C1 segment of cervical spinal cord (tissue), 14 donors: ENCODE data around the gene AMFR.

Experiments
- DNase-seq, 14 donors: peaks; one replicate each; lab custom pipeline; 2025; lab: John Stamatoyannopoulos, UW

Gene AMFR

DNA sequence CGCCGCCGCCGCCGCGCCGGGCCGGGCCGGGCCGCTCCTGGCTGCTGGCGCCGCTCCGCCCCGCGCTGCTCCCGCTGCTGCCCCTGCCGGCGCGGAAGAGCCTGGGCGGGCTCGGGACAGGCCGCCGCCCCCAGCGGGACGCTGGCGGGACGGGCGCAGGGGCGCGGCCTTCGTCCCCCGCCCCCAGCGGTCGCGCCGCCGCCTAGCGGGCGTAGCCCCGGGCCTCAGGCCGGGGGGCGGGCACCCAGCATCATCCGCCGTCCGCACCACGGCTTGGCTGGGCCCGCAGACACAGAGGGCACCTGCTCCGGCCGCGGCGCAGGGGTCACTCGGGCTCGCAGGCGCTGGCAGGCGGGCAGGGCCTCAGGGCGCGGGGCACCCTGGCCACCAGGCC, at the start of gene AMFR:
AMFR (minus strand) TSS at position 107 of the 394 bp plus-strand sequence. CDS start 218 bp downstream, outside the sequence.
- DNase-seq = peak in 10 of 14 donors; percentile 30 to 83 (median 46)

DNA sequence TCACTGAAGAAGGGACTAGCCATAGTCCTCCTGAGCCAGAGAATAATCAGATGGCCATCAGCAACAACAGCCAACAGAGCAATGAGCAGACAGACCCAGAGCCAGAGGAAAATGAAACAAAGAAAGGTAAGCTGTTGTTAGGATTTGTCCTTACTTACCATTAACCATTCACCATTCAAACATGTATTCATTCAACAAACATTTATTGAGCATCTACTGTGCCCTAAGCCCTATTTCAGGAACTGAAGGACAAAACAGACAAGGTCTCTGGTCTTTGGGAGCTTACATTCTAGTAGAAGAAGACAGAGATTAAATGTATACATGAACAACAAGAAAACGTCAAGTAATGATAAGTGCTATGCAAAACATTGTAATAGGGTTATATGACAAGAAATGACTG, 45.3 kb upstream of the AMFR start:
- DNase-seq = no peak

DNA sequence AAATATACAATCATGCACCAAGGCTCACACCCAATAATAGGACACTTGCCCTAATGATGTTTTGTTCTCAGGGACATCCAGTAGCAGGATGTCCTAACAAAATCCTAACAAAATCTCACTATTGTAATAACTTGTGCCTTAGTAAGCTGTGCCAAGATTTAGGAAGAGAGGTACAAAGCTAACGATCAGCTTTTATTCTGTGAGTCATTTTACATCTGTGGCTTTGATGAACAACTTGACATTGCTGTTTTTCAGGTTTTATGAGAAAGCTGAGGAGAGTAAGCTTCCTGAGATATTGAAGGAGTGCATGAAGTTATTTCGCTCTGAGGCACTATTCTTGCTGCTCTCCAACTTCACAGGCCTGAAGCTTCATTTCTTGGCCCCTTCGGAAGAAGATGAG, 44.9 kb upstream of the AMFR start:
- no peak for DNase-seq

DNA sequence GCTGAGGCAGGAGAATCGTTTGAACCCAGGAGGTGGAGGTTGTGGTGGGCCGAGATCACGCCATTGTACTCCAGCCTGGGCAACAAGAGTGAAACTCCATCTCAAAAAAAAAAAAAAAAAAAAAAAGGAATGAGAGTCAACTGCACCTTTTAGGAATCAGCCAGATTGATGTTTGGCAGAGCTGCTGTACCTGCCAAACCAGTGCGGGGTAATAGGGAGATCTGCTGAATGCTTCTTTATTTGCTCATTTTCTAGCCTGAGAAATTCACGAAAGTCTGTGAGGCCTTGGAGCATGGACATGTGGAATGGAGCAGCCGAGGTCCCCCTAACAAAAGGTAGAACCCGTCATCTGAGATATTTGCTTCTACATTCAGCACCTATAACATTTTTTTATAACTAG, 44.4 kb upstream of the AMFR start:
- no peak for DNase-seq

DNA sequence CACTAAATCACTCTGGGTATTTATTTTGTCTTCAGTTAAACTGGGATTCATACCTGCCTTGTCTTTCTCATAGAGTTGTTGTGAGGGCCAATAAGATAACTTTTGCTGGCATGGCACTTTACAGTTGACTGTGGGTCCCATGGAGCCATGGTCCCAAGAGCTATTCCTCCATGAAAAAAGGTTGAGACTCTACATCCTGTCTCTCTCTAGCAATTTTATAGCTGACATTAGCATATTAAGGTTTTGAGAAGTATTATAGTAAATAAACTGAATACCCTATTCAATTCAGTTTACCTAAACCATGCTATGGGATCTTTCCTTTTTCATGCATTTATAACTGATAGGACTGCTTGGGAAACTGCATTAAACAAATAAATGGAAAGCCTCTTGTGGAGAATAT, 43.5 kb upstream of the AMFR start:
- no peak for DNase-seq

DNA sequence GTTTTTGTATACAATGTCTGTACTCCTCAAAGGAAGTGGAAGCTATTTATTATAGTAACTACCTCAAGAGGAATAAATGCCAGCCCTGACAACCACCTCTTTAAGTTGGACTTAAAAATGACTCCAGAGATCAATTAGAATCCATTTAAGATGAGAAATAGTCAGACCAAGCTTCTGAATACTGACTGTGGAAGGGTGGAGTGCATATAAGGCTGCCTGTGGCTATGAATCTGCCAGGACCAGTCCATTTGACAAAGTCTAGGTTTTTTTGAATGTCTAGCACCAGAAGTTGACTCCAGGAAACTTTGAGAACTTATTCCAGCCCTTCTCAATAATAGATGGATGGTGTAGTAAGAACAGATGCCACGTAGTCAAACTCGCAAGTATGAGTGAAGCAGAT, 41.0 kb upstream of the AMFR start:
- no peak for DNase-seq

DNA sequence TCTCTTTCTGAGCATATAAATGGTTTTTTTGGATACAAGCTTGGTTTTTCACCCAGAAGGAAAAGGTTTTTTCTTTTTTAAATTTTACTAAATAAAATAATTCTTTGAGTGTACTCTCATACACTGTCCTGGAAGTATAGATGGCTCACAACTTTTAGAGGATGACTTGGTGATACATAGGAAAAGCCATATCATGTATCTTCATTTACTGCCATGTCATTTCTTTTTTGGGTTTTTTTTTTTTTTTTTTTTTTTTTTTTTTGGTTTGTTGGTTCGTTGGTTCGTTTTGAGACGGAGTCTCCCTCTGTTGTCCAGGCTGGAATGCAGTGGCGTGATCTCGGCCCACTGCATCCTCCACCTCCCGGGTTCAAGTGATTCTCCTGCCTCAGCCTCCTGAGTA, 37.8 kb upstream of the AMFR start:
- DNase-seq = no peak

DNA sequence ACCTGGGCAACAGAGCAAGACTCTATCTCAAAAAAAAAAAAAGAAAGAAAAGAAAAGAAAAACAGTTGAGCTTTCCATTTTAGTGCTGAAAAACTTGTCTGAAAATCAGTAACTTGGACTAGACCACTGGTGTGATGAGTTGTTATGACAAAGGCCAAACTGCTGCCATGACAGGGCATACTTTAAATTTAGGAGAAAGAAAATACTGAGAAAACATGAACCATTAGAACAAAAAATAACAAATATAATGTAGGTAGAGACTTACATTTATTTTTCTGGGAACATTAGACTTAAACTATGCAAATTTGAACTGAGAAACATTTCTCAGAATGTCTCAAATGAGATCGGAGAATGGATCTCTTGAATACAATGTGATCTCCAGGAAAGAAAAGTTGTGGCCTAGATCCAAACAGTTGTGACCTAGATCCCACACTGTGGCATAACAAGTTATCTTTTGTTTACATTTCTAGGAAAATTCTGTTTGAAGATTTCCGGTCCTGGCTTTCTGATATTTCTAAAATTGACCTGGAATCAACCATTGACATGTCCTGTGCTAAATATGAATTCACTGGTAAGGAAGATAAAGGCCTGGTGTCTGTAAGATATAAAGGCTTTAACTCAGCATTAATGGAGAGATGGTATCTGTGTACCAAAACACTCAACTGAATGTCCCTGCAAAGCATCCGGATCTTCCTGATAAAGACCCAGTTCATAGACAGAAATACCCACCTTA, 36.9 kb upstream of the AMFR start:
- no peak for DNase-seq

DNA sequence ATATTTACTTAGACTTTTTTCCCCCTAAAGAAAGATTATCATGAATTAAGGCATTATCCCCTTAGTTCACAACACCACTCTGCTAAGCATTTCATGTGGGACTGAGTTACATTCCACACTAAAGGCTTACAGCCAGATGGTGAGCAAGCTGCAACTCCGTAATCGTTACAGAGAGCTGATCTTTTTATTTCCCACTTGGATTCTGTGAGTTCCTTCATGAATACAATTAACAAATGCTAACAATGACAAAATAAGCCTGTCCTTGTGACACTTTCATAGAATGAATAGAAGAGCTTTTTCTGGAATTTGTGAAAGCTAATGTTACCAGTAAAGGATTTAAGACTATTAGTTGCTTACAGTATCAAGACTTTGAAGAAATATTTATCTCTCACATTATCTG, 34.8 kb upstream of the AMFR start:
- DNase-seq = peak in 1 of 14 donors; percentile 11

DNA sequence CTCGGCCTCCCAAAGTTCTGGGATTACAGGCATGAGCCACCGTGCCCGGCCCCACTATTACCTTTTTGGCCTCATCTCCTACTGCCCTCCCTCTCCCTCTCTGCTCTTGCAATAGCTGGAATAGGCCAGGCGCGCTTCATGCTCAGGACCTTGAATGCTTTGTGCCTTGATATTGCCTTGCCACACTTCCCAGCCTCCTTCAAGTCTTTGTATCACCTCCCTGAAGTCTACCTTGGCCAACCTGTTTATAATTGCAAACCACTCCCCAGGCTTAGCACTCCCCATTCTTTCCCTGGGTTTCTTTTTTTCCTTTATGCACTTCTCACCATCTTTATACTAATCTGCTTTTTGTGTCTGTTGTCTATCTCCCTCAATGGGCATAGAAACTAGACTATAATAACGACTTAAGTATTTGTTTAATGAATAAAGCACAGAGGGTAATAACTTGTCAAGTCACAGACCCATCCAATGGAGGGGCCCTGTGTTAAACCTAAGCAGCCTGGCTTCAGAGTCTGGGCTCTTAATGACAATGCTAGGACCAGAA, 32.7 kb upstream of the AMFR start:
- DNase-seq = no peak

DNA sequence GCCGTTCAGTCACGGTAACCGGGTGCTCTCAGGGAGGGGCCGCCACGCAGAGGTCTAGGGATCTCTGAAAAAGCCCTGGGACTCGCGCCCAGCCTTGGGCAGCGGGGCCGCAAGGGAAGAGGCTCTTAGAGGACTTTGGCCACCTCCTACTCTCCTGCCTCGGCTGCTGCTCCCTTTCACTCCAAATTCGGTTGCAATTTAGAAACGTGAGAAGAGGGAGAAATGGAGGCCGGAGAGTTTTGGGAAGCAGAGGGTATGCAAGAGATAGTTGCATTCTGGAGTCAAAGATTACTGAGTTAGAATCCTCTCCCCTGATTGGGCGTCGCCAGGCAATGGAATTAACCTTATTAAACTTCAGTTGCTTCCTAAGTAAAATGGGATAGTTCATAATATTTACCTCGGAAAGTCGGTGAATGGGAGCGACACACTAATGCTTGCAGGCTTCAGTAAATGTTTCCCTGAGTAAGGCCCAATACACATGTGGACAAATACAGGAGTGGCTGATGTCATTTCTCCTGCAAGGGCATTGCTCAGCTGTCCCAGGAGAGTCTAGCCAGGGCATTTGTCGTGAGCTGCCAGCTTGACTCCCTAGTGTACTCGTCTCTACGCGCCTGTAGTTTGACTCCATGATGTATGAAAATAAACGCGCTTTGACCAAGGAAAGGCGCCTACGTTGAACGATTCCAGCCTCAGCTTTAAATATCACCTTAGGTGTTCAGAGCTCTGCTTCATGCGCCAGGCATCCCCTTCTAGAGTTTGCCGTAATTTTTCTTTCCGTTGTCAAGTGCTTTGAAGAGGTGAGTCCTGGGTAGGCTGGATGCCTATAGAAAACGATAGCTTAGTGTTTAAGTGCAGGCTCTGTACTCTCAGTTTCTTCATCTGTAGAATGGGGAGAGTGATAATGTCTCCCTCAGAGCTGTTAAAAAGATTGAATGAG, 26.7 kb upstream of the AMFR start:
- peak in 3 of 14 donors; percentile 6 to 51 (median 15) for DNase-seq

DNA sequence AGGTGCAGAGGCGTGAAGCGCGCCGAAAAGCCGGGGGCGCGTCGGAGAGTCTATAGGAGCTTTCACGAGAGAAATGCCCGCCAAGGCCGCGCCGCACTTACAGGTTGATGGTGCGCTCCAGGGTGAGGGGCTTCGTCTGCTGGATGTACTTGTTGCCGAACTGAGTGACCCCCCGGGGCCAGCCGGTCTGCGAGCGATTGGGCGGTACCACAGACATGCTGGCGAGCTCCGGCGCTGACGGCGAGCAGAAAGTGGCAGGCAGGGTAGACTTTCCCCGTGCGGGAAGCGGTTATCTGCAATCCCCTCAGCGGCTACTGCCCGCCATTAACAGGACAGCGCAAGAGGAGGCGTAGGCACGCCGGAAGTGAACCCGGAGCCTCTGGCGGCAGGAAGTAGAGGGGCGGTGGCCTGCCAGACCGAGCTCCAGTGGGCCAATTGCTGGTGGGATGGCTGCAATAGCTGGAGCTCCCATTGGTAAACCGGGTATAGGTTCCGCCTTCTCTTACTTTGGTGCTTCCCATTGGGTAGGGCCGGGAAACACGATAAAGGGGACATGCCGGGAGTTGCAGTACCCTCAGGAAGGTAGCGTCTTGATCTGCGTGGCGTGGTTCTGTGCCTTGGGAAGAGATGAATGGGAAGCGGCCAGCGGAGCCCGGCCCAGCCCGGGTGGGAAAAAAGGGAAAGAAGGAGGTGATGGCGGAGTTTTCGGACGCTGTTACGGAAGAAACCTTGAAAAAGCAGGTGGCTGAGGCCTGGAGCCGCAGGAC, 25.8 kb upstream of the AMFR start, which contains the start of the genes NUDT21 and OGFOD1:
NUDT21 (minus strand) TSS at position 347 of the 767 bp plus-strand sequence; CDS start at position 217, 130 bp downstream.
OGFOD1 (plus strand) TSS at position 569 of the 767 bp plus-strand sequence; CDS start at position 628, 59 bp downstream.
- peak; percentile 57 to 99 (median 90) for DNase-seq

DNA sequence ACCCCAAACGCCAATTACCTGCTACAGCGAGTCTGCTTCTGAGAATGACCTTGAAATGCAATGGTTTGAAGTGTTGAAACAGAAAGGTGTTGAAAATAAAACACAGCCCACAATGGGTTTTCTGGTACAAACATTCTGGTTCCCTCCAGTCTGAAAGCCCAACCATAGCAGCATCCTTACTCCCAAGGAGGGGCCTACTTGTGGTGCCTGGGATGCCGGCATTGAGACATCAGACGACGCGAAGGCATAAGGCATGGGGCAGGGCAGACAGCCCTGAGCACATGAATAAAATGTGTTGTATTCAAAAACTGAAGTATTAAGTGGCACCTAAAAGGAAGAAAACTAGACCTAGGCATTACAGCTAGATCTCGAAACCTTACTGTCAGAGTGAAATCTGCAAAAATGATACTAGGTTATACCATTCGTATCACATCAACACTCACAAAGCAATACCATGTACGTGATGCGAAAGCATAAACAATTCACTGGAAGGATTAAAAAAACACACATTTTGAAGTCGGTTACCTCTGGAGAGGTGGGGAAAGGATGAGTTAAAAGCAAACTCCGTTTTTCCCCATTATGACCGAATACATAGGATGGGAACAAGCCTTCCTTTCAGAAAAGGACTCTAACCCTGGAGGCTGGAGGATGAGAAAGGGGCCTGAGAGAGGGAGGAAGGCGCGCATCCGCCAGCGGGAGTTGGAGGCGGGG, 25.1 kb upstream of the AMFR start:
- no peak for DNase-seq

DNA sequence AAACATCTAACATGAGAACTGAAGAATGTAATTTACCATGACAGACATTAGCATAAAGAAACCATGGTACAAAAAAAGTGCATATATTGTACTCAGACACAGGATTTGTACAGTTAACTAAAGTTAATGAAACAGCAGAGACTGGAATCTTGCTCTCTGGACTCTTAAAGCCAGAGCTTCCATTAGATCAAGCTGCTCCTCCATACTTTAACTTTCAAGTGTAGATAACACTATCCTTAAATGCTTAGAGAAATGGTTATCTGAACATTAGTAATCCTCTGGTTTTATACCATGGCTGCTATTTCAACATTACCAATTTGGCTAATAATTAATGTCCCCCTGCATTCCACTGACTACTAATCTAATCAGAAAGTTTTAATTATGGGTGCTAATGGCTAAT, 22.7 kb upstream of the AMFR start:
- DNase-seq = no peak

DNA sequence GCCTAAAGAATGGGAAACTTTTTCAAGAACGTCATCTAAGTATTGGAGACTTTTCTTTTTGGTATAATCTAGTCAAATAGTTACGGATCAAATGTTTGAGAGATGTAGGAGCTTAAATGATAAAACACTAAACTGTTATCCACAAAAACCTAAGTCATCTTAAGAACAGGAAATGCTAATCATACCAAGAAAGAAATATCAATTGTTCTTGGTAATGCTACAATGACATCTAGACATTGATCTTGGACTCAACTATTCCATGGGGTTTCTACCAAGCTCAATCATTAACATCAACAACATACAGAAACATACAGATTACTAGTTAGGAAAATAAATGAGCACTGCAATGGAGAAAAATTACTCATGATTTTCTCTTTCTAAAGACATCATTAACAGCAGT, 21.9 kb upstream of the AMFR start:
- no peak for DNase-seq

DNA sequence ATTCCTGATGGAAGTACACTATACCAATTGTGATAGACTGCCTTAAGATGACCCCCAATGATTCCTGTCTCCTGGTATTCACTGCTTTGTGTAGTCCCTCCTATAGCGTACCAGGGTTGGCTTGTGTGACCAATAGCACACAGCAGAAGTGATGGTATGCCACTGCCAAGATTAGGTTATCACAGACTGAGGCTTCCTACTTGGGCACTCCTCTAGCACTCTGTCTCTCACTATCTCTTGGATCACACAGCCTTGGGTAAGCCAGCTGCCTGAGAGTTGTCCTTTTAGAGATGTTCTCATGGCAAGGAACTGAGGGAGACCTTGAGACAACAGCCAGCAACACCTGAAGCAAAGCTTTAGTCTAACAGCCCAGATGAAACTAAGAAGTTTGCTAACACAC, 12.7 kb upstream of the AMFR start:
- no peak for DNase-seq

DNA sequence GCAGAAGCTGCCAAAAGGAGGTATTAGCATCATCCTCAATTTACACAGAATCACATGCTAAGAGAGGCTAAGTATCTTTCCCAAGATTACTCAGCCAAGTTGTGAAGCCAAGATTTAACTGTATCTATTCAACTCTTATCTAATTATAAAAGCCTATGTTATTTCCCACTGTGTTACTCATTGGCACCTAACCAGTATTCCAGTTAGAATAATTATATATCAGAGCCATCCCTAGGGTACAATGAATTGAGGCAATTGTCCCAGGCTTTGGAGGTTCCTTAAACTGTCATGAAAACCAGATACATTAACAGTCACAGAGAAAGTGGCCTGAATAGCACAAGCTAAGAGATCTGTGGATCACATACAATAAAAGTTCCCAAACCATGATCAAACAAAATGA, 10.9 kb upstream of the AMFR start:
- no peak for DNase-seq

DNA sequence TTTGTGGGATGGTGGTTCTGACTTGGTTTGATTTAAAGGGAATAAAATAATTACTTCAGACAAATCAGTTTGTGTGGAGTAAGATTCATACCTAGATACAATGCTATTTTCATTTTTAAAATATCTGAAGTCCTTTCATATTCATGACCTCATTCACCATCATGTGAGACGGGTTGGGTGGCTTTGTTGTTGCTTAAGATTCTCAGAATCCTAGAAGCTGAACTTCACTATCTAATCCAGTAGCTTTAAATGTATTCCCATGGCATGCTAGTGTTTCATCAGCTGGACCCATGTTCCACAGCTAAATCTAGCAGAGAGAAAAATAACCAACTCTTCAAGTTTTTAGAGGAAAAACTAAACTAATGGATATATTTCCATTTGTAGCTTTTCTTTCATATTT, 2.7 kb upstream of the AMFR start:
- no peak for DNase-seq

DNA sequence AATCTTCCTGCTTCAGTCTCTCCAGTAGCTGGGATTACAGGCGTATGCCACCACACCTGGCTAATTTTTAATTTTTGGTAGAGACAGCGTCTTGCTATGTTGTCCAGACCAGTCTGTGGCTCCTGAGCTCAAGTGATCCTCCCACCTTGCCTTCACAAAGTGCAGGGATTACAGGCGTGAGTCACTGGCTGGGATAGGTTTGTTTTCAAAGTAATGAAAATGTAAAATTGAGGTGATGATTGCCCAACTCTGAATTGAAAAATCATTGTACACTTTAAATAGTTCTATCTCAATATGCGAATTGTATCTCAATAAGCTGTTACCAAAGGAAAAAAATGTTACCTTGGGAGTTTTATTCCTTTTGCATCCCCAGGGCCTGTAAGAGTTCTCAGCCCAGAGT, 1.2 kb upstream of the AMFR start:
- no peak for DNase-seq

DNA sequence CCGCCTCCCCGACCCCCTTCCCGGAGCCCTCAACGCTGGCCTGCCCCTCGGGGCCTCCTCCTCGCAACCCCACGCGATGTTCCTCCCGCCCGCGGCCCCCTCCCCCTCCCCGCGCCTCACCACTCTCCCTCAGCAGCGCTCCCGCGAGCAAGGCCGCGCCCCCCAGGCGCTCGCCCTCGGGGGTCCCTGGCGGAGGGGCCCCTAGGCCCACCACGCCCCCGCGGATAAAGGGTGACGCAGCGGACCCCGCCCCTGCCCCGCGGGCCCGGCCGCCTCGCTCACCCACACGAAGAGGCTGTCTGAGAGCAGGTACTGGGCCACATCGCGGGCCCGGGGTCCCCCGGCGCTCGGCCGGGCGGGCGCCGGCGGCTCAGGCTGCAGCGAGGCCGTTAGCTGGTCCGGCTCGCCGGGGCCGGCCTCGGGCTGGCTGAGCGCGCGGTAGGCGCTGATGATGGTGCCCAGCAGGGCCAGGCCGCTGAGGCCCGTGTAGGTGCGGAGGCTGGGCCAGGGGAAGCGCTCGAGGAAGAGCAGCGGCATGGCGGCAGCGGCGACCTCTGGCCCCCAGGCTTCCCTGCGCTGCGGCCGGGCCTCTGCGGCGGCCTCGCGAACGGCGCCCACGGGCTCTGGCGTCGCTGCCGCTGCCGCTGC, 430 bp downstream of the AMFR start:
- peak in 9 of 14 donors; percentile 15 to 74 (median 48) for DNase-seq
